Mesenchymal stem cell (in vitro differentiated cells and primary cell): Measurements from ENCODE around the gene DIS3L2.

Source experiments
- DNase-seq: peaks from one replicate; pipeline ENCODE4 v3.0.0-alpha.2; 2013
- H2AFZ ChIP-seq: one replicate; pipeline ENCODE4 v1.6.1; 2013; ENCODE audit warnings: low read depth, mild to moderate bottlenecking, control low read depth, inconsistent platforms, low read length, moderate library complexity
- H2AK5ac ChIP-seq: 2 replicates; pipeline ENCODE4 v1.6.1; 2013; ENCODE audit warnings: low read length, moderate library complexity, mild to moderate bottlenecking, inconsistent platforms; ENCODE audit not compliant: severe bottlenecking
- H2BK120ac ChIP-seq: one replicate; pipeline ENCODE4 v1.6.1; 2013; ENCODE audit warnings: low read depth, mild to moderate bottlenecking, inconsistent platforms, low read length, moderate library complexity
- H2BK12ac ChIP-seq, 2 experiments: one replicate each; pipeline ENCODE4 v1.6.1; 2013; ENCODE audit warnings: inconsistent platforms in 2 of 2, low read length in 2 of 2, mild to moderate bottlenecking in 2 of 2, moderate library complexity in 2 of 2, control low read depth in 1 of 2
- H2BK15ac ChIP-seq: one replicate; pipeline ENCODE4 v1.6.1; 2013; ENCODE audit warnings: mild to moderate bottlenecking, low read depth, inconsistent platforms; ENCODE audit not compliant: poor library complexity, severe bottlenecking
- H2BK5ac ChIP-seq: 2 replicates; pipeline ENCODE4 v1.6.1; 2013; ENCODE audit warnings: low read depth, mild to moderate bottlenecking, low read length, control low read depth, inconsistent platforms; ENCODE audit not compliant: poor library complexity, severe bottlenecking
- H3K14ac ChIP-seq, 2 experiments: one replicate each; pipeline ENCODE4 v1.6.1; 2013; ENCODE audit warnings: inconsistent platforms in 2 of 2, low read length in 2 of 2, control low read depth in 1 of 2, mild to moderate bottlenecking in 1 of 2, moderate library complexity in 1 of 2
- H3K18ac ChIP-seq, 2 experiments: one replicate each; pipeline ENCODE4 v1.6.1; 2013; ENCODE audit warnings: inconsistent platforms in 2 of 2, low read length in 2 of 2, control low read depth in 1 of 2, low read depth in 1 of 2, mild to moderate bottlenecking in 1 of 2
- H3K23ac ChIP-seq, 2 experiments: one replicate each; pipeline ENCODE4 v1.6.1; 2013; ENCODE audit warnings: inconsistent platforms in 2 of 2, low read length in 2 of 2, mild to moderate bottlenecking in 2 of 2, moderate library complexity in 2 of 2, control low read depth in 1 of 2
- H3K27ac ChIP-seq: 2 replicates; pipeline ENCODE4 v1.5.1; 2013; ENCODE audit warnings: mild to moderate bottlenecking, moderate library complexity, low read length, control low read depth, inconsistent platforms; ENCODE audit not compliant: poor library complexity, severe bottlenecking
- H3K27me3 ChIP-seq, 2 experiments: 2 replicates each; pipeline versions ENCODE4 v1.6.1 to v1.7.0; 2013; ENCODE audit warnings: low read length in 2 of 2, mild to moderate bottlenecking in 2 of 2, moderate library complexity in 2 of 2, control low read depth in 1 of 2, inconsistent platforms in 1 of 2; ENCODE audit not compliant: control insufficient read depth in 1 of 2, insufficient read depth in 1 of 2
- H3K36me3 ChIP-seq, 2 experiments: 2 replicates each; pipeline versions ENCODE4 v1.6.1 to v1.7.0; 2013; ENCODE audit warnings: low read length in 2 of 2, control low read depth in 1 of 2, inconsistent platforms in 1 of 2, low read depth in 1 of 2, mild to moderate bottlenecking in 1 of 2; ENCODE audit not compliant: insufficient read depth in 2 of 2, control insufficient read depth in 1 of 2
- H3K4ac ChIP-seq, 2 experiments: one replicate each; pipeline ENCODE4 v1.6.1; 2013; ENCODE audit warnings: inconsistent platforms in 2 of 2, low read length in 2 of 2, mild to moderate bottlenecking in 2 of 2, moderate library complexity in 2 of 2, control low read depth in 1 of 2, low read depth in 1 of 2
- H3K4me1 ChIP-seq: 2 replicates; pipeline ENCODE4 v1.6.1; 2013; ENCODE audit warnings: low read depth, low read length, control low read depth; ENCODE audit not compliant: control insufficient read depth, insufficient read depth
- H3K4me2 ChIP-seq: 2 replicates; pipeline ENCODE4 v1.6.1; 2013; ENCODE audit warnings: low read length, mild to moderate bottlenecking, inconsistent platforms; ENCODE audit not compliant: poor library complexity, severe bottlenecking
- H3K4me3 ChIP-seq, 2 experiments: 2 replicates each; pipeline versions ENCODE4 v1.5.1 to v1.7.0; 2013; ENCODE audit warnings: low read length in 2 of 2, mild to moderate bottlenecking in 2 of 2, control low read depth in 1 of 2, low read depth in 1 of 2; ENCODE audit not compliant: insufficient read depth in 1 of 2
- H3K79me1 ChIP-seq: replicated peaks from 2 replicates; pipeline ENCODE4 v1.6.1; 2013; ENCODE audit warnings: mild to moderate bottlenecking, control low read depth, low read length, inconsistent platforms; ENCODE audit not compliant: poor library complexity, severe bottlenecking
- H3K9ac ChIP-seq: 2 replicates; pipeline ENCODE4 v1.7.0; 2013; ENCODE audit warnings: mild to moderate bottlenecking, low read length, moderate library complexity
- H3K9me3 ChIP-seq: 2 replicates; pipeline ENCODE4 v1.7.0; 2013; ENCODE audit warnings: mild to moderate bottlenecking, low read length; ENCODE audit not compliant: control insufficient read depth
- H4K8ac ChIP-seq: one replicate; pipeline ENCODE4 v1.6.1; 2013; ENCODE audit warnings: inconsistent platforms, mild to moderate bottlenecking, low read length, moderate library complexity
- H4K91ac ChIP-seq: one replicate; pipeline ENCODE4 v1.6.1; 2013; ENCODE audit warnings: mild to moderate bottlenecking, low read length, inconsistent platforms
- WGBS: methylation state at CpG from one replicate; pipeline ENCODE4 v1.1.7; 2013; ENCODE audit warnings: mixed read lengths; 5-methylcytosine and 5-hydroxymethylcytosine counted together

Gene DIS3L2

GRCh38 chr2:232043966-232044365 lies 82.5 kb downstream of the DIS3L2 start:
- Histone ChIP-seq H3K9me3 (no peaks in the 10 kb centered on the region), H2AK5ac (no peak overlapping the region), H2BK12ac (no peak overlapping the region), H2BK120ac (no peak overlapping the region), H3K27ac (no peak overlapping the region), H2BK15ac (no peak overlapping the region), H3K23ac (no peak overlapping the region), H3K9ac (no peak overlapping the region), H3K4me1 (no peaks in the 10 kb centered on the region), H3K18ac (no peak overlapping the region), H3K36me3 (peaks cover 0 to 5% of the 10 kb centered on the region in 2 experiments), H3K27me3 (no peaks in the 10 kb centered on the region), H4K8ac (no peak overlapping the region), H4K91ac (no peak overlapping the region), H2AFZ (no peak overlapping the region), H3K14ac (no peak overlapping the region), H3K4me3 (no peak overlapping the region), H3K4me2 (no peak overlapping the region), H2BK5ac (no peak overlapping the region), H3K4ac (no peak overlapping the region), H3K79me1 (peaks cover 25% of the 10 kb centered on the region)
- no peak for DNase-seq

- peaks cover 29% of the 10 kb centered on the region for H3K79me1 ChIP-seq
- H2AFZ ChIP-seq, result no peak overlapping the region
- H3K14ac ChIP-seq, result no peak overlapping the region
- no peaks in the 10 kb centered on the region for H3K4me1 ChIP-seq
- H4K8ac ChIP-seq, result no peak overlapping the region
- H3K36me3 ChIP-seq, result peaks cover 0 to 11% of the 10 kb centered on the region in 2 experiments
- no peak overlapping the region for H2BK5ac ChIP-seq
- no peak overlapping the region for H2AK5ac ChIP-seq
- no peak overlapping the region for H3K4me2 ChIP-seq
- WGBS, result 93% methylated on average over 3 of the region's 4 CpGs
- H2BK12ac ChIP-seq, result no peak overlapping the region
- no peak overlapping the region for H3K4me3 ChIP-seq
- no peak overlapping the region for H3K9ac ChIP-seq
- no peaks in the 10 kb centered on the region for H3K27me3 ChIP-seq
- H2BK15ac ChIP-seq, result no peak overlapping the region
- no peak overlapping the region for H4K91ac ChIP-seq
- no peak for DNase-seq
- no peak overlapping the region for H3K18ac ChIP-seq
- no peak overlapping the region for H2BK120ac ChIP-seq
- H3K27ac ChIP-seq, result no peak overlapping the region
- H3K4ac ChIP-seq, result no peak overlapping the region
- no peaks in the 10 kb centered on the region for H3K9me3 ChIP-seq
- H3K23ac ChIP-seq, result no peak overlapping the region
Observed at GRCh38 chr2:232049350-232049749, 87.8 kb downstream of the DIS3L2 start.

- Histone ChIP-seq H3K4me1 (no peaks in the 10 kb centered on the region), H3K23ac (no peak overlapping the region), H3K9ac (no peak overlapping the region), H3K18ac (peak overlapping the region in 1 of 2 experiments; percentile 12), H3K27me3 (no peaks in the 10 kb centered on the region), H3K79me1 (peaks cover 23% of the 10 kb centered on the region), H2AFZ (no peak overlapping the region), H2AK5ac (no peak overlapping the region), H3K4me2 (no peak overlapping the region), H3K36me3 (peaks cover 0 to 7% of the 10 kb centered on the region in 2 experiments), H3K27ac (no peak overlapping the region), H3K4ac (no peak overlapping the region), H3K14ac (no peak overlapping the region), H2BK120ac (no peak overlapping the region), H3K4me3 (no peak overlapping the region), H4K8ac (no peak overlapping the region), H3K9me3 (no peaks in the 10 kb centered on the region), H2BK15ac (no peak overlapping the region), H2BK12ac (no peak overlapping the region), H4K91ac (no peak overlapping the region), H2BK5ac (no peak overlapping the region)
- no peak for DNase-seq
- WGBS, result 75% methylated on average over 1 of the region's 2 CpGs
Observed at GRCh38 chr2:232052591-232052990, 91.1 kb downstream of the DIS3L2 start.

GRCh38 chr2:232053777-232054176 lies 92.3 kb downstream of the DIS3L2 start:
- no peak for DNase-seq
- no peak overlapping the region for H3K14ac ChIP-seq
- H4K91ac ChIP-seq, result no peak overlapping the region
- H4K8ac ChIP-seq, result no peak overlapping the region
- WGBS, result 92% methylated on average over 1 of the region's 2 CpGs
- peaks cover 0 to 7% of the 10 kb centered on the region in 2 experiments for H3K36me3 ChIP-seq
- no peak overlapping the region for H3K4me2 ChIP-seq
- H2BK12ac ChIP-seq, result no peak overlapping the region
- no peaks in the 10 kb centered on the region for H3K4me1 ChIP-seq
- H3K79me1 ChIP-seq, result peaks cover 29% of the 10 kb centered on the region
- H3K9me3 ChIP-seq, result no peaks in the 10 kb centered on the region
- no peak overlapping the region for H3K4me3 ChIP-seq
- no peak overlapping the region for H2AK5ac ChIP-seq
- H2BK5ac ChIP-seq, result no peak overlapping the region
- H2BK15ac ChIP-seq, result no peak overlapping the region
- no peak overlapping the region for H3K18ac ChIP-seq
- H3K4ac ChIP-seq, result no peak overlapping the region
- H3K27ac ChIP-seq, result no peak overlapping the region
- no peak overlapping the region for H3K23ac ChIP-seq
- no peak overlapping the region for H3K9ac ChIP-seq
- H2BK120ac ChIP-seq, result no peak overlapping the region
- H2AFZ ChIP-seq, result no peak overlapping the region
- H3K27me3 ChIP-seq, result no peaks in the 10 kb centered on the region
